Loucy (cell line): Measurements from ENCODE around the gene ABHD17A.

ENCODE experiments used
- H2AFZ ChIP-seq: fragments of 200-600 bp; sonication (generic); 2 replicates; pipeline ENCODE4 v1.6.0; 2016; ENCODE audit warnings: antibody characterized with exemption, mild to moderate bottlenecking, low read length, moderate library complexity
- H3F3A ChIP-seq: fragments of 200-600 bp; 2 replicates; pipeline ENCODE4 v1.6.0; 2016; ENCODE audit warnings: antibody characterized with exemption, low read depth, mild to moderate bottlenecking
- H3K27me3 ChIP-seq: fragments of 200-600 bp; sonication (generic); 2 replicates; pipeline ENCODE4 v1.6.1; 2014; ENCODE audit warnings: low read length, mild to moderate bottlenecking; ENCODE audit not compliant: insufficient read depth, poor library complexity, severe bottlenecking
- H3K36me3 ChIP-seq: fragments of 200-600 bp; sonication (generic); 2 replicates; pipeline ENCODE4 v1.6.1; 2016; ENCODE audit warnings: low read length; ENCODE audit not compliant: insufficient read depth
- H3K4me1 ChIP-seq: fragments of 200-600 bp; sonication (generic); 2 replicates; pipeline ENCODE4 v1.5.1; 2014; ENCODE audit warnings: low read length, mild to moderate bottlenecking; ENCODE audit not compliant: insufficient read depth, poor library complexity, severe bottlenecking
- H3K4me2 ChIP-seq: fragments of 200-600 bp; sonication (generic); 2 replicates; pipeline ENCODE4 v1.6.0; 2014; ENCODE audit warnings: antibody characterized with exemption, low read length, low read depth, mild to moderate bottlenecking; ENCODE audit not compliant: poor library complexity, severe bottlenecking
- H3K4me3 ChIP-seq: fragments of 200-600 bp; sonication (generic); 2 replicates; pipeline ENCODE4 v1.5.1; 2014; ENCODE audit warnings: low read length, mild to moderate bottlenecking, mixed read lengths; ENCODE audit not compliant: poor library complexity, severe bottlenecking
- H3K79me2 ChIP-seq: fragments of 200-600 bp; sonication (generic); 2 replicates; pipeline ENCODE4 v1.6.1; 2014; ENCODE audit warnings: low read length; ENCODE audit not compliant: insufficient read depth
- H3K9ac ChIP-seq: fragments of 200-600 bp; sonication (generic); 2 replicates; pipeline ENCODE4 v1.6.0; 2014; ENCODE audit warnings: mild to moderate bottlenecking, low read depth, low read length, moderate library complexity; ENCODE audit not compliant: poor library complexity, severe bottlenecking
- H3K9me2 ChIP-seq: fragments of 200-600 bp; sonication (generic); replicated peaks from 2 replicates; pipeline ENCODE4 v1.6.1; 2016; ENCODE audit warnings: low read depth, low read length, mixed read lengths
- H3K9me3 ChIP-seq: fragments of 200-600 bp; sonication (generic); 2 replicates; pipeline ENCODE4 v1.6.1; 2014; ENCODE audit warnings: mild to moderate bottlenecking, antibody characterized with exemption, low read length, low read depth; ENCODE audit not compliant: insufficient read depth
- H4K20me1 ChIP-seq: fragments of 200-600 bp; sonication (generic); 2 replicates; pipeline ENCODE4 v1.6.0; 2014; ENCODE audit warnings: antibody characterized with exemption, low read length, mild to moderate bottlenecking; ENCODE audit not compliant: insufficient read depth, poor library complexity, severe bottlenecking
- CTCF ChIP-seq: fragments of 200-600 bp; sonication (generic); conservative IDR thresholded peaks from 2 replicates; pipeline ENCODE4 v1.5.1; 2014; ENCODE audit warnings: mild to moderate bottlenecking, antibody characterized with exemption, low read length
- EZH2phosphoT487 ChIP-seq: fragments of 200-600 bp; IDR thresholded peaks from 2 replicates; pipeline ENCODE4 v1.6.1; 2018; ENCODE audit warnings: antibody characterized with exemption, mild to moderate bottlenecking, moderate library complexity, borderline replicate concordance

The ABHD17A gene

GRCh38 chr19:1908364-1908678 lies 23.0 kb upstream of the ABHD17A start:
- Histone ChIP-seq H3K9ac (no peak overlapping the region), H3K4me3 (no peak overlapping the region)

DNA sequence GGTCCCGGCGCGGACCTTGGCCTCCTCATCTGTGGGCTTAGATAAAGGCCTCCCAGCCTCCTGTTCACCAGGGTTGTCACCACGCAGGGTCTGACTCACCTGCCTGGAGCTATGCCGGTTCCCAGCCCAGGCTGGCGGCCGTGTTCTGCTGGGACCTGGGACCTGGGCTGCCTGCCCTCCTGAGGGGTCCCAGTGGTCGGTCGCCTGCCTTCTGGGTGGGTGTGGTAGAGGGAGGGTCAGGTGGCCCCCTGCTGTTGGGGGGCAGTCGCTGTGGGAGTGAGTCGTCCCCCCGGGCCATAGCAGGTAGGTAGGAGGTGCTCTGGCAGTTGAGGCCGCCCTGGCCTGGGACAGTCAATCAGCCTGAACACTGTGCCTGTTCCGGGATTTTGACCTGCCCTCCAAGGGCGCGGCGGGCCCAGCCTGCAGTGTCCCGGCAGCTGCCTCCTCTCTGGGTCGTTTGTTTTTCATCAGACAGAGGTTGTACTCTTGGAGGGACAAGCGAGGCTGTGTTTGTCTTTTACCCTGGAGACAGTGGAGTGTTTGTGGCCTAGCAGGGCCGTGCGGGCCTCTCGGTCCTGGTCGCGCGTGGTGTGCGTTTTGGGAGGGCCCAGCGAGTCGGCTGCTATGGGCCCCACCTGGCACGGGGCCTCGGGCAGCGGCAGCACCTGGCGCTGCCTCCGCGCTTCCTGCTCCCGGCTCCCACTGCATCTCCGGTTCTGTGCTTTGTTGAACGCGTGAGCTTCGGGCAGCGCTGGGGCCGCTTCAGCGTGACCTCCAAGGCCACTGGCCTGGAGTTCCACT lies 22.5 kb upstream of the ABHD17A start:
- Histone ChIP-seq H3F3A (no peaks in the 10 kb centered on the region), H3K4me1 (peaks cover 4% of the 10 kb centered on the region), H4K20me1 (peaks cover 10% of the 10 kb centered on the region), H3K27me3 (no peaks in the 10 kb centered on the region), H3K4me3 (no peak overlapping the region), H3K4me2 (no peak overlapping the region), H3K9me2 (no peaks in the 10 kb centered on the region), H3K79me2 (peaks cover 59% of the 10 kb centered on the region), H3K36me3 (no peaks in the 10 kb centered on the region; the same call in 1 of the 2 replicates), H2AFZ (no peak overlapping the region), H3K9me3 (no peaks in the 10 kb centered on the region), H3K9ac (no peak overlapping the region)
- no peak for TF ChIP-seq CTCF
- TF ChIP-seq EZH2phosphoT487 = no peak

More at GRCh38 chr19:1908364-1908678, 23.0 kb upstream of the ABHD17A start:
- Histone ChIP-seq H3F3A (no peaks in the 10 kb centered on the region), H3K4me1 (peaks cover 4% of the 10 kb centered on the region), H3K9me2 (no peaks in the 10 kb centered on the region), H3K4me2 (no peak overlapping the region), H3K79me2 (peaks cover 65% of the 10 kb centered on the region), H3K36me3 (peaks cover 3% of the 10 kb centered on the region; the same call in 1 of the 2 replicates), H2AFZ (no peak overlapping the region), H3K27me3 (no peaks in the 10 kb centered on the region), H3K9me3 (no peaks in the 10 kb centered on the region), H4K20me1 (peaks cover 10% of the 10 kb centered on the region)
- TF ChIP-seq EZH2phosphoT487 (no peak), CTCF (no peak)

DNA sequence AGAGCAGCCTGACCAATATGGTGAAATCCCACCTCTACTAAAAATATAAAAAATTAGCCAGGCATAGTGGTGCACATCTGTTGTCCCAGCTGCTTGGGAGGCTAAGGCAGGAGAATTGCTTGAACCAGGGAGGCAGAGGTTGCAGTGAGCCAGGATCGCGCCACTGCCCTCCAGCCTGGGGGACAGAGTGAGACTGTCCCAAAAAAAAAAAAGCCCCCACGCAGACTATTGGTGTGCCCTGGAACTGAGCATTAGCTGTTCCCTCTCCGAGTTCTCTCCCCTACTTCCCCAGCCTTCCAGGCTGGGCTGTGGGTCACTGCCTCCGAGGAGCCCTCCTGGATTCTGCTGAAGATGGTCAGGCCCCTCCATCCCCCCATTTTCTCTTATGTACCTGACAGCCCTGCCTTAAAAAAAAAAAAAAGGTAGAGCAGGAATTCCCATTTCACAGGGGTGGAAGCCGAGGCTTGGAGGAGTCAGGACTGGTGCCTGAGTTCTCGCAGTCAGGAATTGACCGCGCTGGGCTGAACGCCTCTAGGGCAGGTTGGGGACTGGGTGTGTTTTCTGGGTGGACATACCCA lies 21.8 kb upstream of the ABHD17A start:
- TF ChIP-seq CTCF (no peak), EZH2phosphoT487 (no peak)
- Histone ChIP-seq H2AFZ (no peak overlapping the region), H3K79me2 (peaks cover 52% of the 10 kb centered on the region), H4K20me1 (peaks cover 10% of the 10 kb centered on the region), H3K36me3 (no peaks in the 10 kb centered on the region), H3K9ac (no peak overlapping the region), H3K27me3 (no peaks in the 10 kb centered on the region), H3K4me2 (no peak overlapping the region), H3K4me1 (peaks cover 4% of the 10 kb centered on the region), H3F3A (no peaks in the 10 kb centered on the region), H3K4me3 (no peak overlapping the region), H3K9me2 (no peaks in the 10 kb centered on the region), H3K9me3 (no peaks in the 10 kb centered on the region)
